HEK293 (cell line): ENCODE results near the gene MARK2.

Source experiments
- CTCF ChIA-PET: fragments of 350-600 bp; formaldehyde crosslinking; extraction: SDS; loops from one replicate; lab custom pipeline; 2021; ENCODE audit warnings: antibody characterized with exemption; lab: Yijun Ruan, JAX
- POLR2A ChIA-PET: fragments of 300-600 bp; formaldehyde crosslinking; extraction: SDS; loops from one replicate; lab custom pipeline; 2020; ENCODE audit warnings: antibody characterized with exemption, inconsistent platforms; lab: Yijun Ruan, JAX
- H3K27ac ChIP-seq: fragments of 200-500 bp; sonication (Bioruptor generic); 2 replicates; pipeline ENCODE4 v1.5.1; 2014; ENCODE audit warnings: low read depth, low read length, control low read depth, inconsistent platforms; ENCODE audit errors: extremely low read depth
- H3K36me3 ChIP-seq, 2 experiments: fragments of 200-500 bp in 1 of 2; sonication (Bioruptor generic) in 1 of 2; 1 replicate in 1 of 2; 2 replicates in 1 of 2; pipeline ENCODE4 v1.5.1; 2014 to 2017; ENCODE audit warnings: inconsistent platforms in 2 of 2, low read length in 2 of 2; ENCODE audit not compliant: control insufficient read depth in 2 of 2, insufficient read depth in 1 of 2
- H3K4me1 ChIP-seq: fragments of 200-500 bp; sonication (Bioruptor generic); 2 replicates; pipeline ENCODE4 v1.5.1; 2014; ENCODE audit warnings: mild to moderate bottlenecking, low read length, inconsistent platforms; ENCODE audit not compliant: control insufficient read depth, insufficient read depth
- H3K4me3 ChIP-seq: 2 replicates; pipeline ENCODE4 v1.5.1; 2011; ENCODE audit warnings: low read depth, mild to moderate bottlenecking, control low read depth, low read length, moderate library complexity
- H3K9me3 ChIP-seq: fragments of 200-500 bp; sonication (Bioruptor generic); 2 replicates; pipeline ENCODE4 v1.5.1; 2014; ENCODE audit warnings: low read depth, low read length, inconsistent platforms; ENCODE audit not compliant: control insufficient read depth, insufficient read depth
- AEBP2 ChIP-seq: fragments of 450-650 bp; formaldehyde crosslinking; IDR thresholded peaks from 2 replicates; pipeline ENCODE4 v1.5.1; 2016; ENCODE audit warnings: missing biosample characterization, missing genetic modification characterization, borderline replicate concordance
- CTCF ChIP-seq: fragments of 450-650 bp; formaldehyde crosslinking; IDR thresholded peaks from 2 replicates; pipeline ENCODE4 v1.5.1; 2016; ENCODE audit warnings: missing biosample characterization, missing genetic modification characterization
- ELK4 ChIP-seq: IDR thresholded peaks from 2 replicates; pipeline ENCODE4 v1.6.1; 2011; ENCODE audit warnings: mild to moderate bottlenecking, low read depth, low read length, borderline replicate concordance
- GFI1B ChIP-seq: fragments of 450-650 bp; formaldehyde crosslinking; IDR thresholded peaks from 2 replicates; pipeline ENCODE4 v1.5.1; 2016; ENCODE audit warnings: missing biosample characterization, missing genetic modification characterization
- GLI2 ChIP-seq: fragments of 450-650 bp; formaldehyde crosslinking; IDR thresholded peaks from 2 replicates; pipeline ENCODE4; 2017; ENCODE audit warnings: missing biosample characterization, missing genetic modification characterization, low read depth, borderline replicate concordance
- GLIS1 ChIP-seq: fragments of 450-650 bp; formaldehyde crosslinking; IDR thresholded peaks from 2 replicates; pipeline ENCODE4 v1.5.1; 2016; ENCODE audit warnings: missing biosample characterization, missing genetic modification characterization
- ZBTB1 ChIP-seq: fragments of 450-650 bp; formaldehyde crosslinking; IDR thresholded peaks from 2 replicates; pipeline ENCODE4 v1.5.1; 2016; ENCODE audit warnings: missing biosample characterization, missing genetic modification characterization
- ZBTB48 ChIP-seq: fragments of 450-650 bp; formaldehyde crosslinking; IDR thresholded peaks from 2 replicates; pipeline ENCODE4 v1.5.1; 2016; ENCODE audit warnings: missing biosample characterization, missing genetic modification characterization
- ZFHX2 ChIP-seq: fragments of 450-650 bp; formaldehyde crosslinking; conservative IDR thresholded peaks from 2 replicates; pipeline ENCODE4 v1.5.1; 2016; ENCODE audit warnings: missing biosample characterization, missing genetic modification characterization
- ZNF140 ChIP-seq: fragments of 450-650 bp; formaldehyde crosslinking; IDR thresholded peaks from 2 replicates; pipeline ENCODE4 v1.5.1; 2016; ENCODE audit warnings: missing biosample characterization, missing genetic modification characterization
- ZNF174 ChIP-seq: fragments of 450-650 bp; formaldehyde crosslinking; IDR thresholded peaks from 2 replicates; pipeline ENCODE4 v1.5.0; 2017; ENCODE audit warnings: missing biosample characterization, mild to moderate bottlenecking, missing genetic modification characterization
- ZNF2 ChIP-seq: fragments of 450-650 bp; formaldehyde crosslinking; IDR thresholded peaks from 2 replicates; pipeline ENCODE4 v1.5.1; 2016; ENCODE audit warnings: missing biosample characterization, missing genetic modification characterization
- ZNF26 ChIP-seq: fragments of 450-650 bp; formaldehyde crosslinking; IDR thresholded peaks from 2 replicates; pipeline ENCODE4 v1.5.1; 2016; ENCODE audit warnings: missing biosample characterization, missing genetic modification characterization
- ZNF341 ChIP-seq: fragments of 450-650 bp; formaldehyde crosslinking; IDR thresholded peaks from 2 replicates; pipeline ENCODE4; 2016; ENCODE audit warnings: low read depth, missing biosample characterization, missing genetic modification characterization
- ZNF37A ChIP-seq: fragments of 450-650 bp; IDR thresholded peaks from 2 replicates; pipeline ENCODE4 v1.5.1; 2018; ENCODE audit warnings: missing biosample characterization, missing genetic modification characterization
- ZNF423 ChIP-seq: fragments of 450-650 bp; formaldehyde crosslinking; IDR thresholded peaks from 2 replicates; pipeline ENCODE4 v1.5.1; 2016; ENCODE audit warnings: missing biosample characterization, missing genetic modification characterization
- ZNF501 ChIP-seq: fragments of 450-650 bp; formaldehyde crosslinking; IDR thresholded peaks from 2 replicates; pipeline ENCODE4 v1.5.1; 2016; ENCODE audit warnings: missing biosample characterization, missing genetic modification characterization
- ZNF530 ChIP-seq: fragments of 450-650 bp; formaldehyde crosslinking; IDR thresholded peaks from 2 replicates; pipeline ENCODE4 v1.5.1; 2016; ENCODE audit warnings: low read depth, missing biosample characterization, missing genetic modification characterization
- ZNF544 ChIP-seq: fragments of 450-650 bp; formaldehyde crosslinking; IDR thresholded peaks from 2 replicates; pipeline ENCODE4 v1.5.0; 2017; ENCODE audit warnings: missing biosample characterization, missing genetic modification characterization
- ZNF600 ChIP-seq: fragments of 450-650 bp; formaldehyde crosslinking; IDR thresholded peaks from 2 replicates; pipeline ENCODE4 v1.5.1; 2016; ENCODE audit warnings: missing biosample characterization, missing genetic modification characterization
- ZNF610 ChIP-seq: fragments of 450-650 bp; formaldehyde crosslinking; IDR thresholded peaks from 2 replicates; pipeline ENCODE4 v1.5.1; 2016; ENCODE audit warnings: missing biosample characterization, missing genetic modification characterization, borderline replicate concordance
- ZNF670 ChIP-seq: fragments of 450-650 bp; formaldehyde crosslinking; IDR thresholded peaks from 2 replicates; pipeline ENCODE4 v1.5.1; 2016; ENCODE audit warnings: missing biosample characterization, missing genetic modification characterization, low read depth
- ZNF785 ChIP-seq: fragments of 450-650 bp; formaldehyde crosslinking; IDR thresholded peaks from 2 replicates; pipeline ENCODE4 v1.5.1; 2016; ENCODE audit warnings: missing biosample characterization, missing genetic modification characterization
- TF ChIP-seq, protein P1 (sequence below): fragments of 450-650 bp; formaldehyde crosslinking; IDR thresholded peaks from 2 replicates; pipeline ENCODE4 v1.5.1; 2016; ENCODE audit warnings: missing biosample characterization, missing genetic modification characterization, low read depth

Gene MARK2

DNA sequence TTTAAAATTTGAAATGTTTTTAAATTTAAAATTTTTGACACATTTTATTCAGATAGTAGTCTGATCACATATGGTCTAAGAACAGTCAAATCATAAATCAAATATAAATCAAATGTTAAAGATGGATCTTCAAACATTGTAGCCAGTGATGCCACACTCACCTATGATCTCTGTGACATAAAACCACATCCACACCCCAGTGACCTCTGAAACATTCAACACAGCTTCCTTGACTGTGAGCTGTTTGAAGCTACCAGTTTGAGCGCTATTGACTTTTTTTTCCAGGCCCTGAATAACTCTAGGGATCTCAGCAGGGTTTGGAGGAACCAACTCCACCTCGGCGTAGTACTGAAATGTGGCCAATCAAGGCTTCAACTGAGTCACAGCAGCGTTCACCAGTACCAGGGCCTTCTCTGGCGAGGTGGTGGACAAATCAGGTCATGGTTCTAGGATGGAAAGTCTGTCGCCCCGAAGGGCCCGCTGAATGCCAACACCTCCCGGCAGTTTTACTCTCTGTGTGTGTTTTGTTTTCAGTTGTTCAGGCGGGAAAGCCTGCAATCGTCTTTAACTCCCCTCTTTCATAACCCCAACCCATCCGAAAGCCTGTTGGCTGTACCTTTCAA is 4.3 kb upstream of the MARK2 start (continued):
- TF ChIP-seq ELK4 = no peak
- no peak for TF ChIP-seq ZNF174

DNA sequence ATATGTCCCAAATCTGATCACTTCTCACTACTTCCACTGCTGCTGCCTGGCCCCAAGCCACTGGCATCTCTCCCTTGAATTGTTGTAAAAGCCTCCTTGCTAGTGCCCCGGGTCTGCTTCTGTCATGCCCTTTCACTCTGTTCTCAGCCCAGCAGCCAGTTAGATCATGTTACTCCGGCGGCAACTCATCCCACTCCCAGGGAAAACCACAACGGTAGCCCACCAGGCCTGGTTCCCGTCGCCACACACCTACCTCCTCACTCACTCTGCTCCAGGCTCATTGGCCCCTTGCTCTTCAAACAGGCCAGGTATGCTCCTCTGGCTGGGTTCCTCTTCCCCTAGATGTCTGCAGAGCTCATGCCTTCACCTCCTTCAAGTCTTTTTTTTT is 3.8 kb upstream of the MARK2 start:
- ChIA-PET CTCF (interaction anchor here (0.6 to 7.4 kb wide), 5 partner anchors 39 to 315 kb away, joined by 3 to 135 read pairs (median 42); partner anchors contain the start of gene ZFTA), POLR2A (no interaction called here)
- H3K4me3 ChIP-seq = no peak overlapping the region

DNA sequence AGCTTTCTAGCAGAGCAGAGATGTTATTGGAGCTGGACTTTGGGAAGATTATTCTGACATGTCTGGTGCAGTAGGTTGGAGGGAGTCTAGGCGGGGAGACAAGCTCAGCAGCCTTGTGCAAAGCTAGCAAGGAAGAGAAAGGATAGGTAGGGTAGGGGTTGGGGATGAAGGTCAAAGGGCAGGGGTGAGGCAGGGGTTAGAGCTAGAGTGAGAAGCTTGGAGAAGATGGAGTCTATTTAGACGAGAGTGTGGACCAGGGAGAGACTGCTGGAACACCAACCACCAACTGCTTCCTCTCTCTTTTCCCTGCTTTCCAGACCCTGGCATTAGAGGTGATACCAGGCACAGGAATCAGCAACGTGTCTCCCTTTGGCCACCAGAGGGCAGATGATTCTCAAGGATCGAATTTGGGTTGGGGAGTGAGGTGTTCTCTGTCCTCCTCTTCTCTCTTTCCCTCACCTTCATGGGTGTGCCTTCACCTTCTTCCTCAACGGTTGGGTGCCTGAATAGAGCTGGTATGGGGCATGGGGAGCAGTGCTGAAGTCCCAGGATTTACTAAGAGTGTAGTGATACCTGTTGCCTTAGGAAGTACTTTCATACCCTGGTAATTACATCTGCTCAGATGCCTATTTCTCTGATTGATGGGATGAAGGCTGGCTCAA is 1.8 kb upstream of the MARK2 start:
- ChIA-PET CTCF (interaction anchor here (0.6 to 7.4 kb wide), 50 partner anchors 8 to 1133 kb away, joined by 3 to 135 read pairs (median 5); partner anchors contain the start of genes RCOR2 and ZFTA), POLR2A (interaction anchor here (0.6 to 1.2 kb wide), 4 partner anchors 23 to 319 kb away, joined by 3 to 4 read pairs (median 3); partner anchors contain the start of gene RCOR2)
- H3K36me3 ChIP-seq = peaks cover 0 to 10% of the 10 kb centered on the region in 2 experiments; a peak in 1 of 3 replicates
- no peak overlapping the region for H3K27ac ChIP-seq
- H3K9me3 ChIP-seq = no peaks in the 10 kb centered on the region
- 0 out of 2 replicates have a peak, but pooled peaks cover 4% of the 10 kb centered on the region for H3K4me1 ChIP-seq
- no peak overlapping the region for H3K4me3 ChIP-seq
- no peak for TF ChIP-seq ZNF530 (tag by site-specific recombination)
- no peak for TF ChIP-seq AEBP2 (tag by site-specific recombination)
- no peak for TF ChIP-seq ZNF37A
- TF ChIP-seq ZBTB1 (tag by site-specific recombination) = no peak
- TF ChIP-seq GLI2 (tag by site-specific recombination) = no peak
- no peak for TF ChIP-seq ZNF610 (tag by site-specific recombination)
- TF ChIP-seq ZFHX2 = no peak
- TF ChIP-seq ZNF341 = no peak
- TF ChIP-seq ZNF140 (tag by site-specific recombination) = no peak
- no peak for TF ChIP-seq ZNF501 (tag by site-specific recombination)
- TF ChIP-seq GLIS1 (tag by site-specific recombination) = no peak
- TF ChIP-seq ZNF26 (tag by site-specific recombination) = no peak
- no peak for TF ChIP-seq ZNF423 (tag by site-specific recombination)
- TF ChIP-seq ZBTB48 (tag by site-specific recombination) = 0 out of 2 replicates have a peak, but pooled peaks have one; percentile 39
- TF ChIP-seq ZNF670 (tag by site-specific recombination) = no peak

More for the DNA sequence above, 3.8 kb upstream of the MARK2 start:
- Histone ChIP-seq H3K36me3 (no peaks in the 10 kb centered on the region), H3K27ac (no peak overlapping the region), H3K9me3 (no peaks in the 10 kb centered on the region), H3K4me1 (no peaks in the 10 kb centered on the region)
- TF ChIP-seq CTCF (tag by site-specific recombination) (no peak), GLIS1 (tag by site-specific recombination) (no peak), ZNF174 (no peak), ZNF600 (tag by site-specific recombination) (no peak), ZNF785 (tag by site-specific recombination) (no peak), ZNF544 (tag by site-specific recombination) (no peak), ZNF2 (no peak), GFI1B (tag by site-specific recombination) (no peak)
- TF ChIP-seq, protein P1, sequence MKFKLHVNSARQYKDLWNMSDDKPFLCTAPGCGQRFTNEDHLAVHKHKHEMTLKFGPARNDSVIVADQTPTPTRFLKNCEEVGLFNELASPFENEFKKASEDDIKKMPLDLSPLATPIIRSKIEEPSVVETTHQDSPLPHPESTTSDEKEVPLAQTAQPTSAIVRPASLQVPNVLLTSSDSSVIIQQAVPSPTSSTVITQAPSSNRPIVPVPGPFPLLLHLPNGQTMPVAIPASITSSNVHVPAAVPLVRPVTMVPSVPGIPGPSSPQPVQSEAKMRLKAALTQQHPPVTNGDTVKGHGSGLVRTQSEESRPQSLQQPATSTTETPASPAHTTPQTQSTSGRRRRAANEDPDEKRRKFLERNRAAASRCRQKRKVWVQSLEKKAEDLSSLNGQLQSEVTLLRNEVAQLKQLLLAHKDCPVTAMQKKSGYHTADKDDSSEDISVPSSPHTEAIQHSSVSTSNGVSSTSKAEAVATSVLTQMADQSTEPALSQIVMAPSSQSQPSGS (tag by site-specific recombination) = no peak
